Right ventricle myocardium superior (tissue), 1 donor: ENCODE data around the gene OR51Q1. TPM values are rescaled to one million over a fixed set of nuclear protein-coding genes. Genes with fewer than 3 reads are reported as not detected.

Experiments used
- total RNA-seq: library from RNA; stranded (reverse); fragmentation: NEBNext Ultra II Directional; extraction: Animal tissue kit (Norgen Biotek cat#: 25700); gene quantifications from one replicate; pipeline ENCODE4 v1.2.1, GENCODE V29; 2021
- donor health status: DM: no; HTN: yes; CAD: no; lungs with severe emphysema.

OR51Q1 gene
- total RNA-seq, 1 donor from 2014 or later = not detected

Other genes with a start within 250 kb of the OR51Q1 start
- not detected for gene OR51V1, start 221.4 kb upstream of the OR51Q1 start, total RNA-seq
- gene HBB, start 195.0 kb upstream of the OR51Q1 start, total RNA-seq = 121 TPM
- gene HBD, start 187.6 kb upstream of the OR51Q1 start, total RNA-seq = not detected
- gene HBG1, start 172.3 kb upstream of the OR51Q1 start, total RNA-seq = not detected
- not detected for gene HBG2, start 167.3 kb upstream of the OR51Q1 start, total RNA-seq
- gene HBE1, start 152.2 kb upstream of the OR51Q1 start, total RNA-seq = not detected
- gene OR51B4, start 120.2 kb upstream of the OR51Q1 start, total RNA-seq = not detected
- not detected for gene OR51B2, start 97.8 kb upstream of the OR51Q1 start, total RNA-seq
- gene OR51B5, start 78.6 kb upstream of the OR51Q1 start, total RNA-seq = not detected
- gene OR51B6, start 70.6 kb upstream of the OR51Q1 start, total RNA-seq = not detected
- gene OR51M1, start 38.3 kb upstream of the OR51Q1 start, total RNA-seq = not detected
- gene OR51I1, start 19.4 kb downstream of the OR51Q1 start, total RNA-seq = not detected
- not detected for gene OR51I2, start 27.2 kb downstream of the OR51Q1 start, total RNA-seq
- gene OR52D1, start 66.6 kb downstream of the OR51Q1 start, total RNA-seq = not detected
- gene UBQLN3, start 87.8 kb downstream of the OR51Q1 start, total RNA-seq = not detected
- gene UBQLNL, start 94.6 kb downstream of the OR51Q1 start, total RNA-seq = not detected
- not detected for gene OR52H1, start 126.4 kb downstream of the OR51Q1 start, total RNA-seq
- gene OR52B6, start 158.8 kb downstream of the OR51Q1 start, total RNA-seq = not detected
- 0.91 TPM for gene TRIM6, start 174.5 kb downstream of the OR51Q1 start, total RNA-seq
- gene TRIM34, start 202.9 kb downstream of the OR51Q1 start, total RNA-seq = 1.6 TPM